ENCODE results near the gene SMIM35. TPM values are rescaled to one million over a fixed set of nuclear protein-coding genes. Genes with fewer than 3 reads are reported as not detected.

Gene SMIM35
- total RNA-seq, 1 experiment from 2014 or later: not detected

DNA sequence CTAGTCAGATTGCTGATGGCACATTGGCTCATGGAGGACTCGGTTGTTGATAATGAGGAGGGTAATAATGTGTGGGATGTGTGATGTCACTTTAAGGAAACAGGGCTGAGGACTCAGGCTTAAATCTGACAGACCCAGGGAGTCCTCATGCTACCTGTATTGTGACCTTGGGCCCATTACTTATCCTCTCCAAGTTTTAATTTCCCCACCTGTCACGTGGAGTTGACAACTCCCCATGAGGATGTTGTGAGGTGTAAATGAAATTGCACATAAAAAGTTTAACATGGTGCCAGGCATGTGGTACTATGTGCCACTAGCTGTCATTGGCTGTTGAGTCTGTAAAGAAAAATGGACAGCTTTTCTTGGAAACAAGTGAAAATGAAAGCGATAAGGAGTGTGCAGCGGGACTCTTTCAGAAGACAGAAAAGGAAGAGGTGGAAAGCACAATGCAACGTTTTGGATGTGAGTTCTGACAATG lies 85.2 kb downstream of the SMIM35 start:
- no peak for DNase-seq (ENCODE audit: low read depth)
- in situ Hi-C loops (cut with HindIII; ENCODE audit: low pct_unique_long_range_greater_than_20kb, low sequenced_read_pairs): no loop called here

- in situ Hi-C loops (cut with HindIII; ENCODE audit: low pct_unique_long_range_greater_than_20kb, low sequenced_read_pairs): no loop called here
- DNase-seq (ENCODE audit: low read depth): no peak
These were observed 85.9 kb downstream of the SMIM35 start for GRCh38 chr11:118000850-118001228.

- in situ Hi-C loops (cut with HindIII; ENCODE audit: low pct_unique_long_range_greater_than_20kb, low sequenced_read_pairs): no loop called here
These were observed 86.5 kb downstream of the SMIM35 start for GRCh38 chr11:118000067-118000849.

GRCh38 chr11:117999354-117999993 lies 87.3 kb downstream of the SMIM35 start:
- DNase-seq (ENCODE audit: low read depth): no peak
- in situ Hi-C loops (cut with HindIII; ENCODE audit: low pct_unique_long_range_greater_than_20kb, low sequenced_read_pairs): no loop called here

More at GRCh38 chr11:118000067-118000849, 86.5 kb downstream of the SMIM35 start:
- DNase-seq (ENCODE audit: low read depth): no peak

- no peak for DNase-seq (ENCODE audit: low read depth)
- in situ Hi-C loops (cut with HindIII; ENCODE audit: low pct_unique_long_range_greater_than_20kb, low sequenced_read_pairs): no loop called here
These were observed 88.0 kb downstream of the SMIM35 start for GRCh38 chr11:117998664-117999353.

- in situ Hi-C loops (cut with HindIII; ENCODE audit: low pct_unique_long_range_greater_than_20kb, low sequenced_read_pairs): no loop called here
- DNase-seq (ENCODE audit: low read depth): no peak
These were observed 88.8 kb downstream of the SMIM35 start for GRCh38 chr11:117997823-117998579.

GRCh38 chr11:117997406-117997805 lies 89.4 kb downstream of the SMIM35 start:
- no peak for DNase-seq (ENCODE audit: low read depth)
- in situ Hi-C loops (cut with HindIII; ENCODE audit: low pct_unique_long_range_greater_than_20kb, low sequenced_read_pairs): no loop called here

- no peak for DNase-seq (ENCODE audit: low read depth)
- in situ Hi-C loops (cut with HindIII; ENCODE audit: low pct_unique_long_range_greater_than_20kb, low sequenced_read_pairs): no loop called here
These were observed 90.7 kb downstream of the SMIM35 start for GRCh38 chr11:117996058-117996457.

- no peak for DNase-seq (ENCODE audit: low read depth)
- in situ Hi-C loops (cut with HindIII; ENCODE audit: low pct_unique_long_range_greater_than_20kb, low sequenced_read_pairs): no loop called here
These were observed 91.3 kb downstream of the SMIM35 start for GRCh38 chr11:117995472-117995871.

GRCh38 chr11:117993988-117994745 lies 92.6 kb downstream of the SMIM35 start:
- in situ Hi-C loops (cut with HindIII; ENCODE audit: low pct_unique_long_range_greater_than_20kb, low sequenced_read_pairs): no loop called here

DNA sequence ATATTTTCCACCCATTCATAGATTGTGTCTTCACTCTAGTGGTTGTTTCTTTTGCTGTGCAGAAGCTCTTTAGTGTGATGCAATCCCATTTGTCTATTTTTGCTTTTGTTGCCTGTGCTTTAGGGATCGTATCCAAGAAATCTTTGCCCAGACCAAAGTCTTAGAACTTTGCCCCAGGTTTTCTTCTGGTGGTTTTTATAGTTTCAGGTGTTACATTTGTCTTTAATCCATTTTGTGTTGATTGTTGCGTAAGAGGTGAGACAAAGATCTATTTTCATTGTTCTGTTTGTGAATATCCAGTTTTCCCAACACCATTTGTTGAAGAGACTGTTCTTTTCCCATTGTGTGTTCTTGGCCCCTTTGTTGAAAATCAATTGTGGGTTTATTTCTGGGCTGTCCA lies 94.1 kb downstream of the SMIM35 start:
- in situ Hi-C loops (cut with HindIII; ENCODE audit: low pct_unique_long_range_greater_than_20kb, low sequenced_read_pairs): no loop called here
- no peak for DNase-seq (ENCODE audit: low read depth)

More at GRCh38 chr11:117993988-117994745, 92.6 kb downstream of the SMIM35 start:
- DNase-seq (ENCODE audit: low read depth): no peak

DNA sequence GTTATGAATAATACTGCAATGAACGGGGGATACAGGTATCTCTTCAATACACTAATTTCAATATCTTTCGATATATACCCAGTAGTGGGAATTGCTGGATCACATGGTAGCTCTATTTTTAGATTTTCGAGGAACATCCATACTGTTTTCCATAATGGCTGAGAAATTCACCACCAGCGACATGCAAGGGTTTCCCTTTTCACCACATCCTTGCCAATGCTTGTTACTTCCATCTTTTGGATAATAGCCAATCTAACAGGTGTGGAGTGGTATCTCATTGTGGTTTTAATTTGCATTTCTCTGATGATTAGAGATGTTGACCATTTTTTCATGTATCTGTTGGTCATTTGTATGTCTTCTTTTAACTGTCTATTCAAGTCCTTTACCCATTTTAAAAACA lies 94.6 kb downstream of the SMIM35 start:
- DNase-seq (ENCODE audit: low read depth): no peak
- in situ Hi-C loops (cut with HindIII; ENCODE audit: low pct_unique_long_range_greater_than_20kb, low sequenced_read_pairs): no loop called here

GRCh38 chr11:117989351-117990102 lies 97.2 kb downstream of the SMIM35 start:
- in situ Hi-C loops (cut with HindIII; ENCODE audit: low pct_unique_long_range_greater_than_20kb, low sequenced_read_pairs): no loop called here
- DNase-seq (ENCODE audit: low read depth): no peak

DNA sequence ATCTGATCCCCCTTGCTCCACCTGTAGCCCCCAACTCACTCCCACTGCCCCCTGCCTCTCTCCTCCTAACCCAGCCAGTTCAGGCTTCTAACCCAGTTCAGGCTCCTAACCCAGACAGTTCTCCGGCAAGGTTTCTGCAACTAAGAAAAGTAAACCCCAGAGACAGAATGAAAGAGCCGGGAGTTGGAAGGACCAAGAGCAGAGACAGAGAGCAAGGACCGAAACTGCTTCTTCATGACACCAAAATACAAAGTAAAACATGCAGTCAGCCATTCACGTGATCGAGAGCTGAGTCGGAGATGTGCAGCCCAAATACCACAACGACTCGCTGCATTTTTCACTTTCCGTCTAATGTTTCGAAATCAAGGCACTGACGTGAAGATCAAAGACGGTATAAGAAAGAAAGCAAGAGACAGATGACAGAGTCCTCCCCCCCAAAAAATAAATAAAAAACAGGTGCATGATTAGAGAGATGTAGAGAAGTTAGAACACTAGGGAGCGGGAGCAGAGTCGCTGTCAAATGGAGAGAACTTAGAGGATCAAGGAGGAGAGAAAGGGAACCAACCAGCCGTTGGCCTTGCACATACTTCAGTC lies 99.7 kb downstream of the SMIM35 start:
- in situ Hi-C loops (cut with HindIII; ENCODE audit: low pct_unique_long_range_greater_than_20kb, low sequenced_read_pairs): no loop called here

DNA sequence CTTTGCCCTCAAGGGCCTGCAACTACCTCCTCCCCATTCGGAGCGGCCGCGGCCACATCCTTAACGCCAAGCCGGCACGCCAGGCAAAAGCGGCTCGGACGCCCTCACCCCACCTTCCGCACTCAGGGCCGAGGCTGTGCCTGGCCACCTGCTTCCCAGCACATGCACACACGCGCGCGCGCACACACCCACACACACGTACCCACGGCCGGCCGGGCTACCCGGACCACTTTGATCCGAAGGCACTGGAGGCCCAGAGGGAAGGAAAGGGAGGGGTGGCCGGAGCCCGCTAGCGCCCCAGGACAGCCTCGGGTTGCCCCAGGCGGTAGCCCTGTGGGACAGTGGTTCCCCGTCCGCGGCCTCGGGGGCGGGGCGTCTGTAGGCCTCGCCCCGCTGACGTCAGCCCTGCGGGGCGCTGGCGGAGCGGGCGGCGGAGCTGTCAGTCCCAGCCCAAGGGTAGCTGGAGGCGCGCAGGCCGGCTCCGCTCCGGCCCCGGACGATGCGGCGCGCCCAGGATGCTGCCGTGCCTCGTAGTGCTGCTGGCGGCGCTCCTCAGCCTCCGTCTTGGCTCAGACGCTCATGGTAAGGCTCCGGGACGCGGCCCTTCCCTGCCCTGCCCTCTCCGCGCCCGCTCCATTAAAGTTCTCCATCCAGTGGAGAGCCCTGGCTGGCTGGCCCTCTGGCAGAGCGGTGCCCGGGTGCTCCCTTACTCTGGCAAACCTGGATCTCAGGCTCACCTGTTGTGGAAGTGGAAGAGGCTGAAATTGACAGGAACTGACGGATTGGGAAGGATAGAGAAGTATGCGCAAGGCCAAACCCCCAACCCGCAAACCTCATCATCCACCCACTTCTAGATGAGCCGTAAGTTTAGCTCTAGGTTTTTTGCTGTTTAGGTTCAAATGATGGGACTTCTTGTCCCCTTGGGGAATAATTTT lies 100.5 kb downstream of the SMIM35 start, which contains the start of gene IL10RA:
Gene IL10RA, plus strand, starts transcription at position 442 of the 935 bp plus-strand sequence. Its CDS starts 74 bp downstream, at position 516.
- in situ Hi-C loops (cut with HindIII; ENCODE audit: low pct_unique_long_range_greater_than_20kb, low sequenced_read_pairs): no loop called here
- DNase-seq (ENCODE audit: low read depth): peak; percentile 74

More for the DNA sequence above, 99.7 kb downstream of the SMIM35 start:
- no peak for DNase-seq (ENCODE audit: low read depth)

DNA sequence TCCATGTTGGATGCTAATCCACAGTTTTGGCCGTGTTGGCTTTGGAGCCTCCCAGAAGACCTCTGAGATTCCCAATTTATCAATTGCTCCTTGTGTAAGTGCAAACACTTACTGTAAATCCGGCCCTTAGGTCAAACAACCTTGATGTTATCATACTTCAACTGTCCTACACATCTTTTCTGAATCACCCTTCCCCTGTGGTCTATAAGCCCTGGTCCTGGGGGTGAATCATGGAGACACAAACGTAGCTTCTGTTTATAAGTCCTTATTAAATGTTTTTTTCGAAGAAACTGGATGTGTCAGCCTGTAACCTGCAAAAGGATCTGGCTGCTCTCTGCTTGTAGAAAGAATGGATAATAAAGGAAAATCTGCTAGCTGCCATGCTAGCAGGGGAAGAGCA lies 102.3 kb downstream of the SMIM35 start:
- in situ Hi-C loops (cut with HindIII; ENCODE audit: low pct_unique_long_range_greater_than_20kb, low sequenced_read_pairs): no loop called here
- no peak for DNase-seq (ENCODE audit: low read depth)
